EL (cell line): ENCODE measurements around the gene ELF2.
"Not testable (repeated sequence)": the region's sequence is repeated elsewhere in the genome, so short reads cannot be mapped to it uniquely, and the experiment has no call there.

Source experiments
- DNase-seq: peaks from one replicate; pipeline ENCODE4 v3.0.0-alpha.2; 2016

ELF2 gene

GRCh38 chr4:139177869-139178619 lies 1.0 kb upstream of the ELF2 start:
- peak; percentile 94 for DNase-seq

DNA sequence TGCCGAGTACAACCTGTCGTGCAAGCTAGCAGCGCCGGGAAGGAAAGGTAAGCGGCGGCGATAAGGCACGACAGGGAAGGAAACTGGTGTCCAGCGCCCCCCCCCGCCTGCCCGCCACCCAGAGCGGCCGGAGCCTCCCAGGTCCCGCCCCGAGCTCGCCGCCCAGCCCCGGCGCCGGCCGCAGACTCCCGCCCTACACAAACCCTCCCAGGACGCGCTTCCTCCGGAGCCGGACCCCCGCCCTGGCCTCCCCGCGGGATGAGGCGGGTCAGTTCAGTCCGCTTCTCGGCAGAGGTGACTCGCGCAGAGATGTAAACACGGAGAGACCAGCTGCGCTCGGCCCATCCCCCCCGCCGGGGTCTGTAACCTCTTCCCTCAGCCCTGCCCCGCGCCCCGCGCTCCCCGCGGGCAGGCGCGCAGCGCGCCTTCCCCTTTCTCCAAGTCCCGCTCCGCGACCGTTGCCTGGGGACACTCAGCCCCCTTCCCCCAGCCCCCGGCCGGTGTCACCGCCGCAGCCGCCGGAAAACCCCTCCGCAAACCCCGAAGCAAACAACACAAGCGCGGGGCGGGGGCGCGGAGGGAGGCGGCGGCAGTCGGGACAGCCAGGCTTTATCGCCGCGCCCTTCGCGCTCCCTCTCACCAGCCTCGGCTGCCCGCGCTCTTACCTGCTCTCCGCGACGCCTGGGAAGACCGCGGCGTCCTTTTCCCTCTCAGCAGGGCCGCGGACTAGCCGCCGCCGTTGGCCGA lies 543 bp downstream of the ELF2 start:
- DNase-seq, result peak; percentile 81

DNA sequence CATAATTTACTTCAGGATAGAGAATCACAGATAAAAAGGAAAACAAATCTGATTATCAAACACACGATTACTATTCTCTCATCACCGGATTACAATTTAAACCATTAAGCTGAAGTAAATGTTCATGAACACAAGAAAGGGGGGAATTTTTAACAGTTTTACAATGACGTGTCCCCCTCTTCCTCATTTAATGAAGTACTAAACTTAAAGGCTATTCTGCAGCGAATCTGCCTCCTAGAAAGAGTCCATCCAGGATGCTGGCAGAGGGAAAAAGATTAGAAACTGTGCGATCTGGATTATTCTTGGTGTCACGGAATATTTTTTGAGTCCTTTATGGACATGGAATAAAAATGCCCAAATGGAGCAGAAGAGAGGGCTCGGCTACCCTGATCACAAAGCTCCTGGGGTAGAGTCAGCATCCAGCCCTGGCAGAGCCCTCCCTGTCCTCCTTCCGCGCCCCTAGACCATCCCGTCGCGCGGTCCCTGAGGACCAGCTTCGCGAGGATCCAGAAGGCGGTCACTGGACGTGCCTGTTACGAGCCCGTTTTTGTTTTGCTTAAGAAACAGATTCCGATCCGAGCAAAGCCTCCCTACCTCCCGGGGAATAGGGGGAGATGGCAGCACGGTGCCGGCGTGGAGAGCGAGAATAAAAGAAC lies 1.2 kb downstream of the ELF2 start:
- no peak for DNase-seq

GRCh38 chr4:139171876-139172691 lies 4.9 kb downstream of the ELF2 start:
- DNase-seq, result peak; percentile 74

DNA sequence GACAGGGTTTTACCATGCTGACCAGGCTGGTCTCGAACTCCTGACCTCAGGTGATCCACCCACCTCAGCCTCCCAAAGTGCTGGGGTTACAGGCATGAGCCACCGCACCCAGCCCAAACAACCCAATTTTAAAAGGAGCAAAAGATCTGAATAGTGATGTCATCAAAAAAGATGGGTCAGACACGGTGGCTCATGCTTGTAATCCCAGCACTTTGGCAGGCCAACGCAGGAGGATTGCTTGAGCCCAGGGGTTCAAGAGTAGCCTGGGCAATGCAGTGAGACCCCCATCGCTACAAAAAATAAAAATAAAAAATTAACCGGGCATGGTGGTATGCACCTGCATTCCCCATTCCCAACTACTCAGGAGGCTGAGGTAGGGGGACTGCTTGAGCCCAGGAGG lies 6.1 kb downstream of the ELF2 start:
- DNase-seq, result no peak

DNA sequence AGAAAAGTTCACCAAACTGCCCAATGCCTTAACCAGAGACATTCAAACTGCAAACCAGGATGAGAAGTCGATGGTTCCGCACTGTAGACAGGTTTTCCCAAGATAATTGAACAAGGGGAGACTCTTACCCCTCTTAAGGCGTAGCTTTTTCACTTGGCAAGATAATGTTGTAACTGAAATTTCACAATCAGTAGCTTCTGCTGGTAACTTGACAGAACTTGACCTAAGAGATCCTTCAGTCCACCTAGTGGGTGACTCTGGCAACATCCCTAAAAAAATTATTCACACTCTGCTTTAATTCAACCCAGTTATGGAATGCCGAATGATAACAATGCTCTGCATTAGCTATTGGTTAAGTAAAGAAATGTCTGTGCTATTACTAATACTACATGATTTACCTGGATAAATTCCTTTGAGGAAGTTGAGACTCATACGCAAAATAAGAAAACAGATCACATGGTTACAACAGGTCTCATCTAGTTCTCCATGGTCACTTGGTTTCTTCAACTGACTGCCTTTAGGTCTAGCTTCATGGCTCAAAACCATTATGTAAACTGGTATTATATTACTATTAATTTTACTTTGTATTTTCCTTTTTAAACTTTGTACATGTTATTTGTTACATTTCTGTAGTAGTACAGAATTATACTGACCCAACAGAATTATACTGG lies 9.1 kb downstream of the ELF2 start:
- DNase-seq, result peak; percentile 58

DNA sequence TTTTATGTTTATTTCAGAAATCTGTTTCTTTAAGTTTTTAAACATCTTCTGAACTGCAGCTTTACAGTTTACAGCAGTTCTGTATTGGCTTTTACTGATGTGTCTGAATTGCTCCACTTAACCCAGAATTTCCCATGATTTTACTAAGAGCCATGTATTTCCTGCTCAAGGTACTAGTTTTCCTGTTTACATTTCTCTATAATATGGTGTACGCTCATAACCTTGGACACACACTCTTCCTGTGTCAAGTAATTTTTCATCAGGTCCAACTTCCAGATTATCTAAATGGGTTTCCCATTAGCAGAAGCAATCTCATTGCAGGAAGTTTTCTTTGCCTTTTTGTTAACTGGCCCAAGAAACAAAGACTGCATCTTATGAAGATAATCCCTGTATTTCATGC lies 12.3 kb downstream of the ELF2 start:
- no peak for DNase-seq

GRCh38 chr4:139163806-139164206 lies 13.2 kb downstream of the ELF2 start:
- DNase-seq, result no peak

GRCh38 chr4:139157977-139158376 lies 19.0 kb downstream of the ELF2 start:
- DNase-seq, result not testable (repeated sequence)

GRCh38 chr4:139154952-139155557 lies 22.0 kb downstream of the ELF2 start:
- no peak for DNase-seq

DNA sequence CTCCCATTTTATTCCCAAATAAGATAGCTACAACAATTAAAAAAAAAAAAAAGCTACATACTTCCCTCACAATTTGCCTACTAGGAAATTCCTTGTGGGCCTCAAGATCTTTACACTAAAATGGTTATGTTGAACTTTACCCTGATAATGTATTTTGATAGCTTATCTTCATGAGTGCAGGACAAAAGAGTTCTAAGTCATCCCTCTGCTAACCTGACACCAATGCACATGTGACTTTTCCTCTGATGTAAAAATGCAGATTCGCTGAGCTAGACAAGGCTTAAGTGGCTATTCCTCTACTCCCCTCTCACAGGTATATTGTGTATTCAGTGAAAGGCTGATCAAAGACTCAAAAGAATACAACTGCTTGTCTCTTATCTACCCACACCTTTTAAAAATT lies 22.5 kb downstream of the ELF2 start:
- no peak for DNase-seq

DNA sequence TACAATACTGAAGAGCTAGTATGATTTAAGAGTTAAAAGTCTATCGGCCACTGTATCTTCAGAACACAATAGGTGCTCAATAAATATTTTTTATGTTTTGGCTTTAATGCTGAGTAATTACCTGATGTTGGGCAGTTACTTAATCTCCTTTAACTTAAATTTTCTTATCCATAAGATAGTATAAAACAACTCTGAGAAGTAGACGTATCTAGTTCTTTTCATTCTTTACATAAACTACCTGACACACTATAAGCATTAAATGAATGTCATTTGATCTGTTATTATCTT lies 22.9 kb downstream of the ELF2 start:
- no peak for DNase-seq

- peak; percentile 29 for DNase-seq
Measured at GRCh38 chr4:139153411-139154133, 23.4 kb downstream of the ELF2 start.

GRCh38 chr4:139152249-139152648 lies 24.8 kb downstream of the ELF2 start:
- no peak for DNase-seq

- DNase-seq, result no peak
Measured at GRCh38 chr4:139146926-139147629, 29.9 kb downstream of the ELF2 start.

DNA sequence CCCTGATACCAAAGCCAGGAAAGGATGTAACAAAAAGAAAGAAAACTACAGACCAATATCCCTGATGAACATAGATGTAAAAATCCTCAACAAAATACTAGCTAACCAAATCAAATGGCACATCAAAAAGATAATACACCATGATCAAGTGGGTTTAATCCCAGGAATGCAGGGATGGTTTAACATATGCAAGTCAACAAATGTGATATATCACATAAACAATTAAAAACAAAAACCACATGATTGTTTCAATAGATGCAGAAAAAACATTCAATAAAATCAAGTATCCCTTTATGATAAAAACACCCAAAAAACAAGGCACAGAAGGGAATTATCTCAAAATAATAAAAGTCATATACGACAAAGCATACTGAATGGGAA lies 31.5 kb downstream of the ELF2 start:
- no peak for DNase-seq

DNA sequence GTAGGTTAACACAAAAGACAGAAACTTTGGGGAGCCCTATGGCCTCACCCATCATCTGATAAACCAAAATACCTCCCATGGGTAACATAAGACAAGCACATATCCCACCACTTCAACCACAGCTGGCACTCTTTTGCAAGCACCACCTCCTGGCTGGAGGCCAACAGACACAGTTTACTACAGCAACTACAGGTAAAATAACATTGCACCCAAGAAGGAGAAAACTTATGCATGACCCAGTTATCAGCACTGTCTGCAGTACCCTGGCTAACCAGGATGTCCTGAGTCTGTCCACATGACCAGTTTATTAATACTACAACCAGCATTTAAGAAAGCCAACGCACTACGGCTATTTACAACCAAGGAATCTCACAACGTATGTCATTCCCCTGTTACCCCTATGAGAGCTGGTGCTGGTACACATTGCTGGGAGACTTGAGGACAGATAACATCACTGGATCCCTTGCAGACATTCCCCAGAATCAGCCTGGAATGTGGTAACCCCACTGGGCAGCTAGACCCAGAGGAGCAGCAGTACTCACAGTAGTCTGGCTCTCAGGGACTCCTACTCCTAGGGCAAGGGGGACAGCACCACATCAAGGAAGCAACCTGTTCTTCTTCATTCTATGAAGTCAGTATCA lies 32.0 kb downstream of the ELF2 start:
- DNase-seq, result peak; percentile 1

DNA sequence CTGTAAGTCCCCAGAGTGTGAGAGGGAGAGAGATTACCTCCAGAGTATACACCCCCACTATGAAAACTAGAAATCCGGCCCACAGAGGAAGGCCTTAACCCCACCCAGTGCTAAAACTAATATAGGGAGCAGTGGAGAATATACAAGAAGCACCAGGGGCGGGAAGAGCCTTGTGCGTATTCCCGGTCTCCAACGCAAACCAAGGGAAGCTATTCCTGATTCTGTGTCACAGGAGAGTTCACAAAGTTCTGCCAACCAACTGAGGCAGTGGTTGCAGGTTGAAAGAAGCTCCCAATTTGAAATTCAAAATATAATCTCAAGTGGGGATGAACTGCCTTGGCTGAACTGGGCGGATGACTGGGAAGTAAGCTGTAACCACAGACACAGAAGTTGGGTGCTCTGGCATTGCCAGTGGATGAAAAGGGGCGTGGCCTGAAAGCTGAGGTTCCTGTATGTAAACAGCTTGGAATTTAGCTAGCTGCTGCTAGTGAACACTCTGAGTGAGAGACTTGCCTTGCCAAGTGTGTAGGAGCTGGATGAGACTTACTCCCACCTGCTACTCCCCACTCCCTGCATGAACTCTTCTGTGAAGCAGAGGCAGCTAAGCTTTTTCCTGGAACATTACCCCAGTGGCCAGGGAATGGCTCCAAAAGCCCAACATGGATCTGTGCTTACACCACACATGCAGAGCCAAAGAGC lies 32.7 kb downstream of the ELF2 start:
- DNase-seq, result peak; percentile 71

GRCh38 chr4:139142980-139143379 lies 34.0 kb downstream of the ELF2 start:
- DNase-seq, result no peak

DNA sequence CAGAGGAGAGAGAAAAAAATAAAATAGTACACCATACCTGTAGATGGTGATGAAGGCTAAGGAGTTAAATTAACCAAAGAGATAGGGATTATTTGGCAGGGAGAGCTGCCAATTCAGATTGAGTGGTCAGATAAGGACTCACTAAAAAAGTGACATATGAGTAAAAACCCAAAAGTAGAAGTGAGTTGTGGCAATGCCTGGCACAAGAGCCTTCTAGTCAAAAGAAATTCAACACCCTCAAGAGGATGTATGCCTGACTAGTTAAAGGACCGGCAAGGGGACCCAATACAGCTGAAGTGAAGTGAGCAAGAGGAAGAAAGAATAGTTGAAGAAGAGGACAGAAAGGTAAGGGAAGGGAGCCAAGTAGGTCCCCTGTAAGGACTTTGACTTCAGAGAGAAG lies 34.9 kb downstream of the ELF2 start:
- DNase-seq, result no peak
